ENCODE results near the gene CLCN7. TPM values are rescaled to one million over a fixed set of nuclear protein-coding genes. Genes with fewer than 3 reads are reported as not detected.

The CLCN7 gene
- total and polyA plus RNA-seq, 2 donors (not counting 3 experiments of a cell fraction or from before 2014, with no cell fraction given) = 59.8 to 94.9 TPM

- H4K20me1 ChIP-seq (replicated peaks; ENCODE audit: control insufficient read depth, extremely low read depth, insufficient read depth, low read length) = no peaks in the 10 kb centered on the region
- TF ChIP-seq MAX (IDR thresholded peaks at IDR 0.05; ENCODE audit: insufficient read depth, insufficient read length) (no peak), FOS (IDR thresholded peaks at IDR 0.05; ENCODE audit: borderline replicate concordance, insufficient read depth, low read length) (no peak), POLR2A (IDR thresholded peaks at IDR 0.05; ENCODE audit: low read depth, low read length) (no peak), JUN (IDR thresholded peaks at IDR 0.05; ENCODE audit: borderline replicate concordance, insufficient read depth, insufficient read length, low read depth) (no peak), EZH2 (IDR thresholded peaks at IDR 0.05; ENCODE audit: borderline replicate concordance, low read depth, low read length, severe bottlenecking) (no peak), GATA2 (IDR thresholded peaks at IDR 0.05; ENCODE audit: insufficient read depth, insufficient read length, low read depth, low read length) (no peak), POLR2AphosphoS5 (IDR thresholded peaks at IDR 0.05; ENCODE audit: insufficient read depth, low read depth, low read length) (no peak), MYC (IDR thresholded peaks at IDR 0.05; ENCODE audit: low read depth, low read length) (no peak)
- TF ChIP-seq, protein P1, sequence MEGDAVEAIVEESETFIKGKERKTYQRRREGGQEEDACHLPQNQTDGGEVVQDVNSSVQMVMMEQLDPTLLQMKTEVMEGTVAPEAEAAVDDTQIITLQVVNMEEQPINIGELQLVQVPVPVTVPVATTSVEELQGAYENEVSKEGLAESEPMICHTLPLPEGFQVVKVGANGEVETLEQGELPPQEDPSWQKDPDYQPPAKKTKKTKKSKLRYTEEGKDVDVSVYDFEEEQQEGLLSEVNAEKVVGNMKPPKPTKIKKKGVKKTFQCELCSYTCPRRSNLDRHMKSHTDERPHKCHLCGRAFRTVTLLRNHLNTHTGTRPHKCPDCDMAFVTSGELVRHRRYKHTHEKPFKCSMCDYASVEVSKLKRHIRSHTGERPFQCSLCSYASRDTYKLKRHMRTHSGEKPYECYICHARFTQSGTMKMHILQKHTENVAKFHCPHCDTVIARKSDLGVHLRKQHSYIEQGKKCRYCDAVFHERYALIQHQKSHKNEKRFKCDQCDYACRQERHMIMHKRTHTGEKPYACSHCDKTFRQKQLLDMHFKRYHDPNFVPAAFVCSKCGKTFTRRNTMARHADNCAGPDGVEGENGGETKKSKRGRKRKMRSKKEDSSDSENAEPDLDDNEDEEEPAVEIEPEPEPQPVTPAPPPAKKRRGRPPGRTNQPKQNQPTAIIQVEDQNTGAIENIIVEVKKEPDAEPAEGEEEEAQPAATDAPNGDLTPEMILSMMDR (IDR thresholded peaks at IDR 0.05; ENCODE audit: extremely low read depth in 1 of 2, insufficient read depth in 1 of 2, low read depth in 1 of 2, low read length in 2 of 2) = no peak
- no peaks in the 10 kb centered on the region for H3K27me3 ChIP-seq (ENCODE audit: control insufficient read depth in 2 of 2, insufficient read depth in 2 of 2, low read length in 2 of 2)
- intact Hi-C loops (cut with micrococcal nuclease) (loop anchor here (10.0 kb wide), 1 partner anchor 279 kb away; the partner anchor contains the start of gene MAPK8IP3), dilution Hi-C loops (cut with MboI; ENCODE audit: extremely low pct_ligation_motif_present, low sequenced_read_pairs) (no loop called here)
- peaks cover 2% of the 10 kb centered on the region for H3K4me1 ChIP-seq (ENCODE audit: control insufficient read depth, extremely low read depth, insufficient read depth, low read length)
- DNase-seq (ENCODE audit: low read depth, low spot score) = no peak
- no peak overlapping the region for H3K9ac ChIP-seq (replicated peaks; ENCODE audit: extremely low read depth, insufficient read depth, low read length)
- no peak overlapping the region for H3K27ac ChIP-seq (ENCODE audit: insufficient read depth, low read depth, low read length)
- no TSS peak for BruUV-seq (replicated peaks)
- no peaks in the 10 kb centered on the region for H3K79me2 ChIP-seq (ENCODE audit: control insufficient read depth, insufficient read depth, low read length)
- CTCF ChIA-PET = no interaction called here
- no peak overlapping the region for H3K4me2 ChIP-seq (ENCODE audit: insufficient read depth, low read length)
- H3K9me1 ChIP-seq (replicated peaks; ENCODE audit: control insufficient read depth, extremely low read depth, insufficient read depth, low read length) = no peaks in the 10 kb centered on the region
- no peaks in the 10 kb centered on the region for H3K9me3 ChIP-seq (replicated peaks; ENCODE audit: control insufficient read depth, insufficient read depth, low read length)
- no peak overlapping the region for H3K4me3 ChIP-seq (replicated peaks in 1 of 3; ENCODE audit: insufficient read depth in 1 of 3, low read depth in 1 of 3, low read length in 3 of 3)
- FAIRE-seq = no peak
- H2AFZ ChIP-seq (ENCODE audit: low read depth, low read length) = no peak overlapping the region
- no peaks in the 10 kb centered on the region for H3K36me3 ChIP-seq (ENCODE audit: control insufficient read depth in 2 of 2, extremely low read depth in 1 of 2, insufficient read depth in 2 of 2, low read length in 2 of 2)
- POLR2A ChIA-PET = no interaction called here
Observed at GRCh38 chr16:1425616-1426370, 49.0 kb downstream of the CLCN7 start.
